ENCODE results near the gene PRG3.

Gene PRG3

DNA sequence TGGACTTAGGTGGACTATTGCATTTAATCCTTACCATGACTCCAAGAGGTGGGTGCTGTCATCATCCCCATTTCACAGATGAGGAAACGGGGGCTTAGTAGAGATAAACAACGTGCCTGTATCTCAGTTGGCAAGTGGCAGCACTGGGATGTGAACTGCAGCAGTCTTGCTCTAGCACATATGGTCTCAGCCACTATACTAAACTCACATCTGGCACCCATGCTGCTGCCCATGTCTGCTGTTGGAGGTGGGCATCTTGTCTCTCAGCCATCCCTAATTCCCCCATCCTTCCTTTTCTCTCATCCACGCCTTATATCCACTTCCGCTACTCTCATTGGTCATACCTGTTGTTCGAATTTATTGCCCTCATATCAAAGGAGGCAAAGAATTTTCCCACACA, 3.8 kb downstream of the PRG3 start:
- no peak overlapping the region for H3K4me3 ChIP-seq (ENCODE audit: low read length)
- no peaks in the 10 kb centered on the region for H3K36me3 ChIP-seq (ENCODE audit: insufficient read depth, low read depth, low read length)
- H3K9ac ChIP-seq (ENCODE audit: low read depth, low read length): no peak overlapping the region
- no peaks in the 10 kb centered on the region for H3K4me1 ChIP-seq (ENCODE audit: insufficient read depth, low read length)
- peaks cover 13% of the 10 kb centered on the region for H3K27me3 ChIP-seq (ENCODE audit: insufficient read depth, low read length)
- no peaks in the 10 kb centered on the region for H3K9me3 ChIP-seq (ENCODE audit: insufficient read depth, low read depth, low read length)
- H3K27ac ChIP-seq (ENCODE audit: low read length): no peak overlapping the region

- H3K27me3 ChIP-seq (ENCODE audit: insufficient read depth, low read length): peaks cover 13% of the 10 kb centered on the region
- H3K9me3 ChIP-seq (ENCODE audit: insufficient read depth, low read depth, low read length): no peaks in the 10 kb centered on the region
- H3K4me1 ChIP-seq (ENCODE audit: insufficient read depth, low read length): no peaks in the 10 kb centered on the region
- H3K4me3 ChIP-seq (ENCODE audit: low read length): peak overlapping the region; percentile 22; the same call in 1 of the 2 replicates
- H3K36me3 ChIP-seq (ENCODE audit: insufficient read depth, low read depth, low read length): no peaks in the 10 kb centered on the region
- H3K9ac ChIP-seq (ENCODE audit: low read depth, low read length): no peak overlapping the region
- H3K27ac ChIP-seq (ENCODE audit: low read length): no peak overlapping the region
Observed at GRCh38 chr11:57376095-57377090, 4.6 kb downstream of the PRG3 start.

- Histone ChIP-seq H3K4me3 (ENCODE audit: low read length) (no peak overlapping the region), H3K27ac (ENCODE audit: low read length) (no peak overlapping the region), H3K4me1 (ENCODE audit: insufficient read depth, low read length) (no peaks in the 10 kb centered on the region), H3K36me3 (ENCODE audit: insufficient read depth, low read depth, low read length) (no peaks in the 10 kb centered on the region), H3K27me3 (ENCODE audit: insufficient read depth, low read length) (peaks cover 13% of the 10 kb centered on the region), H3K9ac (ENCODE audit: low read depth, low read length) (no peak overlapping the region), H3K9me3 (ENCODE audit: insufficient read depth, low read depth, low read length) (no peaks in the 10 kb centered on the region)
Observed at GRCh38 chr11:57375490-57375889, 5.5 kb downstream of the PRG3 start.

DNA sequence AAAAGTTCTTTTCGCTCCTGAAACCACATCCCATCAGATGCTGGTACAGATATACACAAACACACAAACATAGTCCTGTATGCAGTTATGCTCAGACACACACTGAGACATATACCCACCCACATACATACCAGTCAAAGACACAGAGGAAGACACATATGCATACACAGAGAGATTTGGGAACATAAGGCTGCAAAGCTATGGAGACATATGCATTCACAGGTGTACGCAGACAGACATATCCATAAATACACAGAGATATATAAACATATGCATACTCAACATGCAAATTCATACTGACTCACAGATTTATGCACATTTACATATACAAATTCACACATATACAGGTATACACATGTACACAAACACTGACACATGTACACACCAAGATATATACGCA, 6.0 kb downstream of the PRG3 start:
- Histone ChIP-seq H3K9ac (ENCODE audit: low read depth, low read length) (no peak overlapping the region), H3K27ac (ENCODE audit: low read length) (no peak overlapping the region), H3K9me3 (ENCODE audit: insufficient read depth, low read depth, low read length) (no peaks in the 10 kb centered on the region), H3K4me3 (ENCODE audit: low read length) (no peak overlapping the region), H3K4me1 (ENCODE audit: insufficient read depth, low read length) (no peaks in the 10 kb centered on the region), H3K27me3 (ENCODE audit: insufficient read depth, low read length) (peaks cover 13% of the 10 kb centered on the region), H3K36me3 (ENCODE audit: insufficient read depth, low read depth, low read length) (no peaks in the 10 kb centered on the region)

GRCh38 chr11:57373146-57373545, 7.8 kb downstream of the PRG3 start:
- Histone ChIP-seq H3K4me1 (ENCODE audit: insufficient read depth, low read length) (no peaks in the 10 kb centered on the region), H3K4me3 (ENCODE audit: low read length) (no peak overlapping the region), H3K27ac (ENCODE audit: low read length) (no peak overlapping the region), H3K27me3 (ENCODE audit: insufficient read depth, low read length) (peaks cover 13% of the 10 kb centered on the region), H3K9me3 (ENCODE audit: insufficient read depth, low read depth, low read length) (no peaks in the 10 kb centered on the region), H3K36me3 (ENCODE audit: insufficient read depth, low read depth, low read length) (no peaks in the 10 kb centered on the region), H3K9ac (ENCODE audit: low read depth, low read length) (no peak overlapping the region)

- H3K27ac ChIP-seq (ENCODE audit: low read length): no peak overlapping the region
- H3K9ac ChIP-seq (ENCODE audit: low read depth, low read length): no peak overlapping the region
- no peak overlapping the region for H3K4me3 ChIP-seq (ENCODE audit: low read length)
- H3K36me3 ChIP-seq (ENCODE audit: insufficient read depth, low read depth, low read length): no peaks in the 10 kb centered on the region
- peaks cover under 1% of the 10 kb centered on the region; the same call in 1 of the 2 replicates for H3K4me1 ChIP-seq (ENCODE audit: insufficient read depth, low read length)
- no peaks in the 10 kb centered on the region for H3K9me3 ChIP-seq (ENCODE audit: insufficient read depth, low read depth, low read length)
- H3K27me3 ChIP-seq (ENCODE audit: insufficient read depth, low read length): no peaks in the 10 kb centered on the region
Observed at GRCh38 chr11:57370941-57371340, 10.0 kb downstream of the PRG3 start.

- Histone ChIP-seq H3K27ac (ENCODE audit: low read length) (no peak overlapping the region), H3K36me3 (ENCODE audit: insufficient read depth, low read depth, low read length) (no peaks in the 10 kb centered on the region), H3K27me3 (ENCODE audit: insufficient read depth, low read length) (no peaks in the 10 kb centered on the region), H3K4me3 (ENCODE audit: low read length) (no peak overlapping the region), H3K4me1 (ENCODE audit: insufficient read depth, low read length) (peaks cover 8% of the 10 kb centered on the region), H3K9me3 (ENCODE audit: insufficient read depth, low read depth, low read length) (no peaks in the 10 kb centered on the region), H3K9ac (ENCODE audit: low read depth, low read length) (no peak overlapping the region)
Observed at GRCh38 chr11:57370251-57370650, 10.7 kb downstream of the PRG3 start.

DNA sequence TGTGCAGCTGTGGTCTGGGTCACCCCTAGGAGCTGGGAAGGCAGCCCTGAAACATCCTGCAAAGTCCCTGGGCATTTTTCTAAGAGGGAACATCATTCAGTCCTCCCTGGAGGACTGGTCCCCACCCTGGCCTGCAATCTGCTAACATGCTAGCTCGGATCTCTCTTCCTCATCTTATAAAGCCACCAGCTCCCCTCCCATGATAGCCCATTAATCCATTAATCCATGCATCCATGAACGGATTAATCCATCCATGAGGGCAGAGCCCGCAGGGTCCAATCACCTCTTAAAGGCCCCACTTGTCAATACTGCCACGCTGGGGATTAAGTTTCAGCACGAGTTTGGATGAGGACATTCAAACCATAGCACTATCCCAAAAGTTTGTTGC, 12.1 kb downstream of the PRG3 start:
- Histone ChIP-seq H3K9ac (ENCODE audit: low read depth, low read length) (no peak overlapping the region), H3K27me3 (ENCODE audit: insufficient read depth, low read length) (no peaks in the 10 kb centered on the region)

DNA sequence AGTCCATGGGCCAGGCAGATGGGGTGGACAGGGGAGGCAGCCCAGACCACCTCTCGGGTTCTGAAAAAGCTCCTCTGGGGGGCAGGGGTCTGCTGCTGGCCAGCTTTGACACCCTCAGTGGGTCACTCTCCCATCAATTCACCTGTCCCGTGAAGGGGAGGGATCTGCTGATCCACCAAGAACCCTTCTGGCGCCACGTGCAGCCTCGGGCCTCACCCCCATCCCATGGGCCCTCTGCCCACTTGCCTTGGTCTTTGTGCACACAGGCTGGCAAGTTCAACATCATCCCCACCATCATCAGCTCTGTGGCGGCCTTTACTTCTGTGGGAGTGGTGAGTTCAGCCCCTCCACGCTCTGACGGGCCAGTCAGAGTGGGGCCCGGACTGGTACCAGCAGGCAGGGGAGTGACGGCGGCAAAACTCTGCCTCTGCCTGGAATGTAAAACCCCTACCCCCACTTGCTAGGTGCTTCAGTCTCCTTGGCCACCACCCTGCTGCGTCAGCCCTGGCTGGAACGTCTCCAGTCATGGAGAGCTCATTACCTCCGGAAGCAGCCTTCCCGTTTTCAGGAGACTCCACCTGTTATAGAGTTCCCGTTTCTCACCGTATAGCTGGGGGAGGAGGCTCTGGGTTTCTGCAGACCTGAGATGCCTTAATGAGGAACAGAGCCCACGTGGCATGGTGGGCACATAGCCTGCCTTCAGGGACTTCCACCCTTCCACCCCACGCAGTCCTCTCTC, 12.7 kb downstream of the PRG3 start:
- H3K4me3 ChIP-seq (ENCODE audit: low read length): no peak overlapping the region

More for the DNA sequence above, 12.1 kb downstream of the PRG3 start:
- no peak overlapping the region for H3K4me3 ChIP-seq (ENCODE audit: low read length)
- peaks cover 15% of the 10 kb centered on the region for H3K4me1 ChIP-seq (ENCODE audit: insufficient read depth, low read length)
- H3K27ac ChIP-seq (ENCODE audit: low read length): no peak overlapping the region
- no peaks in the 10 kb centered on the region for H3K9me3 ChIP-seq (ENCODE audit: insufficient read depth, low read depth, low read length)
- H3K36me3 ChIP-seq (ENCODE audit: insufficient read depth, low read depth, low read length): no peaks in the 10 kb centered on the region

GRCh38 chr11:57364851-57365660, 15.9 kb downstream of the PRG3 start:
- Histone ChIP-seq H3K9ac (ENCODE audit: low read depth, low read length) (no peak overlapping the region), H3K4me3 (ENCODE audit: low read length) (no peak overlapping the region), H3K4me1 (ENCODE audit: insufficient read depth, low read length) (peaks cover 15% of the 10 kb centered on the region), H3K27ac (ENCODE audit: low read length) (no peak overlapping the region), H3K36me3 (ENCODE audit: insufficient read depth, low read depth, low read length) (no peaks in the 10 kb centered on the region), H3K9me3 (ENCODE audit: insufficient read depth, low read depth, low read length) (no peaks in the 10 kb centered on the region), H3K27me3 (ENCODE audit: insufficient read depth, low read length) (no peaks in the 10 kb centered on the region)

More for the DNA sequence above, 12.7 kb downstream of the PRG3 start:
- Histone ChIP-seq H3K9ac (ENCODE audit: low read depth, low read length) (no peak overlapping the region), H3K9me3 (ENCODE audit: insufficient read depth, low read depth, low read length) (no peaks in the 10 kb centered on the region), H3K36me3 (ENCODE audit: insufficient read depth, low read depth, low read length) (no peaks in the 10 kb centered on the region), H3K4me1 (ENCODE audit: insufficient read depth, low read length) (peaks cover 15% of the 10 kb centered on the region), H3K27me3 (ENCODE audit: insufficient read depth, low read length) (no peaks in the 10 kb centered on the region), H3K27ac (ENCODE audit: low read length) (no peak overlapping the region)

All from iPS-20b (cell line).